GM19023 (cell line): ENCODE data around the gene MRPL38.
"Not testable (repeated sequence)": the region's sequence is repeated elsewhere in the genome, so short reads cannot be mapped to it uniquely, and the experiment has no call there.

Source experiments
- ATAC-seq: cut with Tn5 transposase; IDR thresholded peaks from one replicate; pipeline ENCODE4 v1.9.1; 2021; ENCODE audit warnings: mild to moderate bottlenecking, moderate library complexity; ENCODE audit not compliant: unreplicated experiment

The MRPL38 gene

GRCh38 chr17:75897160-75898019, 7.3 kb downstream of the MRPL38 start:
- no peak for ATAC-seq

GRCh38 chr17:75896415-75897159, 8.1 kb downstream of the MRPL38 start, which contains the start of gene TRIM65:
TSS of gene TRIM65 (minus strand) at chr17:75896951. CDS start at chr17:75896937, 14 bp downstream.
- ATAC-seq = peak; percentile 68

- ATAC-seq = no peak
Measured at GRCh38 chr17:75895370-75896155, 9.1 kb downstream of the MRPL38 start.

- no peak for ATAC-seq
Measured at GRCh38 chr17:75894049-75894733, 10.5 kb downstream of the MRPL38 start.

GRCh38 chr17:75893305-75894048, 11.2 kb downstream of the MRPL38 start:
- ATAC-seq = no peak

GRCh38 chr17:75892556-75893224, 12.0 kb downstream of the MRPL38 start:
- no peak for ATAC-seq

GRCh38 chr17:75891605-75892555, 12.8 kb downstream of the MRPL38 start:
- ATAC-seq = no peak

- ATAC-seq = no peak
Measured at GRCh38 chr17:75891022-75891604, 13.6 kb downstream of the MRPL38 start.

GRCh38 chr17:75889454-75889853, 15.2 kb downstream of the MRPL38 start:
- ATAC-seq = no peak

GRCh38 chr17:75888484-75888883, 16.2 kb downstream of the MRPL38 start:
- no peak for ATAC-seq

GRCh38 chr17:75885860-75886259, 18.8 kb downstream of the MRPL38 start:
- ATAC-seq = not testable (repeated sequence)

- no peak for ATAC-seq
Measured at GRCh38 chr17:75885431-75885830, 19.3 kb downstream of the MRPL38 start.

- ATAC-seq = no peak
Measured at GRCh38 chr17:75881678-75882454, 22.8 kb downstream of the MRPL38 start.

- no peak for ATAC-seq
Measured at GRCh38 chr17:75880266-75880665, 24.4 kb downstream of the MRPL38 start.

GRCh38 chr17:75878174-75878998, 26.3 kb downstream of the MRPL38 start, which contains the start of gene TRIM47:
TSS of gene TRIM47 (minus strand) at chr17:75878581. CDS start at chr17:75878548, 33 bp downstream.
- ATAC-seq = no peak

- ATAC-seq = no peak
Measured at GRCh38 chr17:75877752-75878173, 26.9 kb downstream of the MRPL38 start.
